ENCODE results near the gene TBC1D22A. TPM values are rescaled to one million over a fixed set of nuclear protein-coding genes. Genes with fewer than 3 reads are reported as not detected.

TBC1D22A gene
- total RNA-seq, 1 donor, result 16.7 TPM

DNA sequence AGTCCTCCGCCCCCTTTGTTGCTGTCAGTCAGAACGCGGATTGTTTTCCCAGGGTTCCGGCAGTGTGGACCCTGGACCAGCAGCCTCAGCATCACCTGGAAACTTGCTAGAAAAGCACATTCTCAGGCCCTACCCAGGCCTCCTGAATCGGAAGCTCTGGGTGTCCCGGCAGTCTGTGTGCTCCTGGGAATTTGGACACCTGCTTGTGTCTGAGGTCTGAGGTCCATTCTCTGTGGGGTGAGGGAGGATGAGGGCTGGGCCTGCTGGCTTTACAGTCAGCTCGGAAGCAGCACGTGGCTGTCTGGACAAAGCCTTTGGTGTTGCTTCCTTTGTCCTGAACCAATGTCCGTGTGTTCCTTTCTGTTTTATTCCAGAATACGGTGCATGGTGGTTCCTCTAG lies 299.7 kb downstream of the TBC1D22A start:
- no peak for DNase-seq (ENCODE audit: low read depth in 2 of 3, low spot score in 2 of 3)

DNA sequence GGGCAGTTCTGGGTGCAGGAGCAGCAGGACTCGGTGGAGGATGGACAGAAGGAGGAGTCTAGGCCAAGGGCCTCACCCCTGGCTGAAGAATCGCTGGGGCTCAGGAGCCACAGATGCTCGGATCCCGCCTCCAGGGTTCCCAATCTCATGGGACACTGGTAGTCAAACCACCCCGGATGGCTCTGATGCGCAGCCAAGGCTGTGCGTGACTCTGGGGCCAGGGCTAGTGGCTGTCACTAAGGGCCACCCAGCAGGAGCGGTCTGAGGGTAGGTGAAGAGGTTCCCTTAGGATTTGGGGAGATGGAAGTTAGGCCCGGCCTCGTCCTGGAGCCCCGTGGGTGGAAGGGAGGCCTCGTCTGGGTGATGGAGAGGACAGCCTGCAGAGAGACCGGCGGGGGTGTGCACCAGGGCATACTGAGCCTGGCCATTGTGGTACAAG lies 300.6 kb downstream of the TBC1D22A start:
- no peak for DNase-seq (ENCODE audit: low read depth in 2 of 3, low spot score in 2 of 3)

DNA sequence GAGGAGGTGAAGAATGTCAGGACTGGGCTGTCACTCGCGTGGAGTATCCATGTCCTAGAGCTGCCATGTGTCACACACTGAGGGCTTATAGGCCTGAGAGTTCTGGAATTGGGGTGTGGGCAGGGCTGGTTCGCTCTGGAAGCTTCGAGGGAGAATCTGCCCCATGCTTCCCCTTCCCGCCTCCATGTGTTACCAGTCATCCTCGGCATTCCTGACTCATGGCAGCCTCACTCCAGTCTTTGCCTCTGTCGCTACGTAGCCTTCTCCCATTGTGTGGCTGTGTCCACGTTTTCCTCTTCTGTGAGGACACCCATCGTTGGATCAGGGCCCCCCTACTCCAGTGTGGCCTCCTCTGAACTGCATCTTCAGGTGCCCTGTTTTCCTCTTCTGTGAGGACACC lies 301.2 kb downstream of the TBC1D22A start:
- no peak for DNase-seq (ENCODE audit: low read depth in 2 of 3, low spot score in 2 of 3)

DNA sequence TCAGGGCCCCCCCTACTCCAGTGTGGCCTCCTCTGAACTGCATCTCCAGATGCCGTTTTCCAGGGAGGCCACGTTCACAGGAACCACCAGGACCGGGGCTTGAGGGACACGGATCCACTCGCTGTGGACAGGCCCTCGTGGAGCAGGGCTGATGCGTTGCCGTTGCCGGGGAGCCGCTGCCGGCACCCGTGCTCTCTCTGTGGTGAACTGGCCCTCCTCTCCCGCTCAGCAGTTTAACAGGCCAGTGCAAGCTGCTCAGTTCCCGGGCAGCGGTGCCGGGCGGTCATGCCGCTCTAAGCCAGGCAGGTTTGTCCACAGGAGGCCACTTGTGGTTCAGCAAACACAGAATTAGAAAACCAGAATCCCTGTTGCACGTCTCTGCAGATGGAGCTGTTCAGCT lies 301.6 kb downstream of the TBC1D22A start:
- DNase-seq (ENCODE audit: low read depth in 2 of 3, low spot score in 2 of 3), result no peak

DNA sequence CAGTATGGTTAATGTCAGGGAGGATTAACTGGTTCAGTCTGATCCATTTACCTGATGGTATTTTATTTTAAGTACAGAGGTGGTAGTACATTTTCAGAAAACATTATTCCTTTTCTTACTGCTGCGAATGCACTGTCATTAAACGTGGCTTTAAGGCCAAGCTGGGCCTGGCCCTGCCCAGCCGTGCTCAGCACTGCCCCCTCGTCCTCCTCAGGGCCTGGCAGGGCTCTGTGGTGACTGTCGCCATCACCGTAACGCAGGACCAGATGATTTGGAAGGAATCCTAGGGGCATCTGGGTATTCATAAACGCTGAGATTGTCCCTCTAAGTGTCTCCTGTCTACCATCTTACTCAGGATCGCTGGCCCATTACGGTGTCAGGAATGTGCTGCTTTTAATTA lies 302.0 kb downstream of the TBC1D22A start:
- no peak for DNase-seq (ENCODE audit: low read depth in 2 of 3, low spot score in 2 of 3)

DNA sequence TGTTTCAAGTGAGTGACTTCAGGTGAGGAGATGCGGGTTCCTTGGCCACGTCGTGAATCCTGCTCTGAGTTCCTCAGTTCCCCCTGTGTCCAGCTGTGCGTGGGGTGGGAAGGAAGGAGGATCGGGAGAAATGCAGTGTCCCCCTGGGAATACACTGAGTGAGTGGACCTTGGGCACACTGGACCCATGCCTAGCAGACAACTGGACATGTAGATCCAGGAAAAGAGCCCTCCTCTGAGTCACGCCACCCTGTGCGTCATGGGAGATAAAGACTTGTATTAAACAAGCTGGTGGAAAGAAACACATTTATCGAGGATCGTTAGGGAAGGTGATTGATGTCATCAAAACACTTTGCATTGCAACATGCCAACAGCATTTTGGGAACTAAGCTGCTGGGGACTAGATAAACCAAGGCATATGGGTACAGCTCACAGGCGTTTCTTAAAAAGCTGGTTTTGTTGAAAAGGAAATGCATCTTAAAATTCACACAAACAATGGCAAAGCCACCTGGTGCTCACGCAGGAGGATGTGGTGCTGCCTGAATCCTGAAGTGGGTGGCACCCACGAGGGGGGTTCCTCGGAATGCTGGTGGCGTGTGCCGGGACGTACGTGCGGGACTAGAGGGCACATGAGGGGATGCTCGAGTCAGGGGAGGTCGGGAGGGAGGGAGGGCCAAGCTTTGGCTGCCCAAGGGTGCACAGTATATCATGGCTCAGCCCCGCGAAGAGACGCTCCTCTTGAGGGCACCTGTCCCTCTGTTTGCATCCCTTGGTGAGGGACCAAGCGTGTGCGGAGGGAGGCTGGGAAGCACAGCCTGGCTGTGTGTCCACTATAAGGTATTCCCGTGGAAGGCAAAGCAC lies 303.5 kb downstream of the TBC1D22A start:
- DNase-seq (ENCODE audit: low read depth in 2 of 3, low spot score in 2 of 3), result no peak

DNA sequence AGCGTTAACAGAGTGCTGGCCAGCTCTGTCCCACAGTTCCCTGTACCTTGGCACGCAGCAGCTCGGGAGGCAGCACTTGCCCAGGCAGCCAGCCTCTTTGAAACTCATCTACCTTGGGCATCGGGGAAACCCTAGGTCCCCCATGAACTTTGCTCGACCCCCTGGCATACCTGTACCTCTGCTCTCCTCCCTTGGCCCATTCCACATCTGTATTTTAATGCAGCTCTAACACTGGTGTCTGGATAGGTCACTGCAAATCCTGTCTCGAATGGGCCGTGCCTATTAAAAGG lies 304.1 kb downstream of the TBC1D22A start:
- no peak for DNase-seq (ENCODE audit: low read depth in 2 of 3, low spot score in 2 of 3)

DNA sequence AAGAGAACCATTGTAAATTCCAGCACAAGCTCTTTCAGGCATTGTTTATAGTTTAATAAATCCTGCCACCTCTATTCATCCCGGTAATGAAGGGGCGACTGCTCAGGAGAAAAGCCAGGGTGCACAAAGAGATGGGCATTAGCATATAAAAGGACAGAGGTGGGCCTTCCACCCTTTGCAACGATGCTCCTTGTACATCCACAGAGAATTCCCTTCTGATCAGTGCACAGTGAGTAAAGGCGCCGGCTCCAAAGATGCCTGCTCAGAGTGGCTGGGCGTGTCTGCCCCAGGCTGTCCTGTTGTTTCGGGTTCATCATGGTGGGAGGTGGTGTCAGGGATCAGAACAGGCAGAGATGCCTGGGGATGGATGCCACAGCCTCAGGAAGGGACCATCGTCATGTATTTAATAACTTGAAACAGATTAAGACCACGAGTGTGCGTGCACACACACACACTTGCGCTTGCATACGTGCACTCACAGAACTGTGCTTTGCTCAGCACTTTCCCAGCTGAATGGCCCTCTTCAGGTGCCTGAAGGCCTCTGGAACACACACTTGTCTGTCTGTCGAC lies 305.0 kb downstream of the TBC1D22A start:
- no peak for DNase-seq (ENCODE audit: low read depth in 2 of 3, low spot score in 2 of 3)

DNA sequence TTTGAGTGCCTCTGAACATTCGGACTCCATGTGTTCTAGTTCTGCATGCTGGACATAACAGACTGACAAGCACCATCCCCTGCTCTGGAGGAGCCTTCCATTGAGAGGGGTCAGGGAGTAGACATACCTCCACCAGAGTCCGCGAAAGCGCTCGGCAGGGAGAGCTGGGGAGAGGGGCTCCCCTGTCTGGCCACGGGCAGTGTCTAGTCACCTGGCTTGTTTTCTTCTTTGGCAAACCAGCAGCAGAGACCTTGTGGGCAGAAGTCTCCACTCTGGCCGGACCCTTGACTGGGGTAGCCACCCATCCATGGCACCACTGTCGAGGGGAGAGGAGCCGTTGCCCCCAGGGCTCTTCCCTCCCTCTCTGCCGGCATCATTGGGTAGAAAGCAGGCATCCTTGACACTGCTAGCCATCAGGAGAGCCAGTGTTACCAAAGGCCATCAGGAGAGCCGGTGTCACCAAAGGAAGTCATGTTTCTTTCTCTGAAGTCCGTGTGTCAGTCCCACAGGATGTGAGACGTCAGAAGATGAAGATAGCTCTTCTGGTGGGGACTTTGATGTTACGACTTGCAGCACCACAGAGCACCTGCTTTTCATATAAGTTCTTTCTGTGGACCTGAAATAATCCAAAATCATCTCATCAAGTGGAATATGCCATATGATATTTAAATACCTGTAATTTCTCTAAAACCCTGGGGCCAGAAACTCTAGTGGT lies 305.6 kb downstream of the TBC1D22A start:
- DNase-seq (ENCODE audit: low read depth in 2 of 3, low spot score in 2 of 3), result no peak

DNA sequence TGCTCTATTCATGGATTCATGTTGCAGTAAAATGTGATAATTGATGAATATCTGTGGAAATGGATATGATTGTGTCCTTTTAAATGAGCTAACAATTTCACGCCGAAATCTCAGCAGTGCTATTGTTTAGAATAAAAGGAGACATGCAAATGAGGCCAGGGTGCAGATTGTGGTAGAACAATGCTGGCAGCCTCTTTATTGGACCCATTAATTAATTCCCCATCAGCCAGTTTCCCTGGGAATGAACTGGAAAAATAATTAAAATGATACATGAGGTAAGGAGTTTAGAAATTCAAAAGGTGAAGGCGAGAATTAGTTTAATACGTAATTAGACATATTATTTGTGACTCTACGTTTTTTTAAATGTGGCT lies 306.2 kb downstream of the TBC1D22A start:
- no peak for DNase-seq (ENCODE audit: low read depth in 2 of 3, low spot score in 2 of 3)

DNA sequence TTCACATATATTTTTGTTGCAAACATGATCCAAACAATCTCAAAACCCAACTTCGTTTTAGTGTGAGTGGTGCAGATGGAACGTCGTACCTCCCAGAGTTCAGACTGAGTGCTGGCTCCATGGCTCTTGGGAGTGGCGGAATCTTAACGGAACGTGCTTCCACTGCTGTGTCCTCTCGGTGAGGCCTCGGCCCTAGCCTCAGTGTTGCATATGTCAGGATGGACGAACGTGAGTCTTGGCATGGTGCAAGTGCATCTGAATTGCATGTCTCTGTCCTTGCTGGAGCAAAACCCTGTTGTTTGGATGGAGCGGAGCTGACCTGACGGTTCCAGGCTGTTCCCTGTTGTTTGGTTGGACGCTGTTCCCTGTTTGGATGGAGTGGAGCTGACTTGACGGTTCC lies 306.8 kb downstream of the TBC1D22A start:
- no peak for DNase-seq (ENCODE audit: low read depth in 2 of 3, low spot score in 2 of 3)

DNA sequence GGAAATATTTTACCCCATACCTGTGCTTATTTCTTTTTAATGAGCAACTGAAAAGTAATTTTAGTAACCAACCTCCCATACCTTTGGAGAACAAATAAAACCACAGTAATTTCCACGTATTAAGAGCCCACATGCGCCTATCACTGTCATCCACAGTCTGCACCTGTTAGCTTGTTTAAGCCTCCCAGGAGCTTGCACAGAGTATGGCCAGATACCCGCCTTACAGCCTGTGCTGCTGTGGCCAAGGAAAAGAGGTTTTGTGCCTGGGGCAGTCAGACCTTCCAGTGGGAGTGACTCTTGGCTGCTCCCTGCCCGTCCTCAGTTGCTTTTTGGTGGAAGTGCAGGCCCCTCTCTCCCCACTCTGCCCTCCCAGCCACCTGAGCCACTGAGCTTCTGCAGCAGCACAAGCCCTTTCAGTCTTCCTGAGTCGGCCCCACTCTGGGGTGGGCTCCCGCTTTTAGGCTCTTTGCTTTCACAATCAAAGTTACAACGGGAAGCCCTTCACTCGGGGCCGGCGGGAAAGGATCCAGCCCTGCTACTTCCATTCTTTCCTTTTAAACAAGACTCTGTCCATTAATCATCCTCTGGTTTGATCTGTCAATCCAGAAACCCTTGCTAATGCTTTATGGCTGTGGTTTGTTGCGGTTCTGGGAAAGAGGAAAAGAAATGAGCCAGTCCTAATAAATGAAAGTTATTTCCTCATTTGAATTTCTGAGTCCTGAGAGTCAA lies 308.8 kb downstream of the TBC1D22A start:
- DNase-seq (ENCODE audit: low read depth in 2 of 3, low spot score in 2 of 3), result no peak

DNA sequence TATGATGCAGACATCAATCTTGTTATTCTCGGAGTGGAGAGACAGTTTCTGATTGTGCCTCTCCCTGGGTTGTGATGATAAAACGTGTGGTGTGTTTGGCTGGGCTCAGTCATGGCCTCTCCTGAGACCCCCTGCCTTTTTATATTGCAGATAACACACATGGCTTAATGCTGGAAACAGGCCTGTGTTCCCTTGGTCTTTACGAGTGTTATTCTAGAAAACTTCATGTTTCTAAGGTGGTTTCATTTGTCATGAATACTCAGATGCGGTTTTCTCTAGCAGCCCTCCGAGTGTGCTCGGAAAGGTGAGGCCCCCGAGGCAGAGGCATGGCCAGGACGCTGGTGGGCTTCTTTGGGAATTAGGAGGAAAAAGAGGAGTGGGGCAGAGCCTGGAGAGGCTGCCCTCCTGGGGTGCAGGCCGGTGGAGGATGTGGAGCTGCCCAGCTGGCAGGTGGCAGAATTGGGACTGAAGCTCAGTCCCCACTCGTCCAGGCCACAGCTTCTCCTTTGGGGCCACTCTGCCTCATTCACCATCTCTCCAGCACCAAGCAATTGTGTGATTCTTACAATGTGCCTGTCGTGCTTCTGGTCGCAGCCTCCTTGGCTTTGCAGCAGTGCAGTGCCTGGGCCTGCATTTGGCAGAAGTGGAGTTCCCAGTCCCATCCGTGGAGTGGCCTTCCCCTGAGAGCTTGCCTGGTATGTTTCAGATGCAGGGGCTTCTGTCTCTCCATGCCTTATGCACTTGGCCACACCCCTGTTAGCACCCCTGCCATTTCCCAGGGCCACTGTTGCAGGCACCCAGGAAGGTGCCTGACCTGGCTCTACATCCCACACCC lies 309.6 kb downstream of the TBC1D22A start:
- DNase-seq (ENCODE audit: low read depth in 2 of 3, low spot score in 2 of 3), result no peak

DNA sequence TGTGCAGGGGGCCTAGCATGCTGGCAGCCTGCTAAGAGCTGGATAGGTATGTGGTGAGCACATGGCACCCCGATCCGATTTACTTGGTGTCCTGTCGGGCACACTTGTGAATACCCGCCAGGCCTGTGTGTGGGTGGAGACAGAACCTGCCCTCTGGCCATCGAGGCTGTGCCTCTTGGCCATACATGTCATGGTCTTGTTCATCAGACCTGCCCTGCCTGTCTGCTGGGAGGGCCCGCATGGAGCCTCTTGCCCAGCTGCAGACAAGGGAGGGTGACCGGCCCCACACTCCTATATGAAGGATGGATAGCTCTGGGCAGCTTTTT lies 310.2 kb downstream of the TBC1D22A start:
- DNase-seq (ENCODE audit: low read depth in 2 of 3, low spot score in 2 of 3), result no peak

DNA sequence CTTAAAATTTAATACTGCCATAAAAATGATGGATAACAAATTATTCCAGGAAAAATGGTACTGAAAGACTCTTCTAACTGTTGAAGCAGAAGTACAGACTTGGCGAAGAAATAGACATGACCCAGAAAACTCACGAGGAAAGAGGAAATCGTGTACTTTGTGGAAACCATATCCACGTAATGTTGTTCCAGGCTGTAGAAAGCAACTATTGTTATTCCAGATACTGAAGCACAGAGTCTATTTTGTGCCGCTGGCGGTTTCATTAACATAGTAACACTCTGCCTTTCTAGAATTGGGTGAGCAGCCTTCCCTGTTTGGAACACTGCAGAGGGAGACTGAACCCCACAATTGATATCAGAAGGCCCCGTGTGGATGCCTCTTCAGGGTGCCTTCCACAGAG lies 310.6 kb downstream of the TBC1D22A start:
- no peak for DNase-seq (ENCODE audit: low read depth in 2 of 3, low spot score in 2 of 3)

DNA sequence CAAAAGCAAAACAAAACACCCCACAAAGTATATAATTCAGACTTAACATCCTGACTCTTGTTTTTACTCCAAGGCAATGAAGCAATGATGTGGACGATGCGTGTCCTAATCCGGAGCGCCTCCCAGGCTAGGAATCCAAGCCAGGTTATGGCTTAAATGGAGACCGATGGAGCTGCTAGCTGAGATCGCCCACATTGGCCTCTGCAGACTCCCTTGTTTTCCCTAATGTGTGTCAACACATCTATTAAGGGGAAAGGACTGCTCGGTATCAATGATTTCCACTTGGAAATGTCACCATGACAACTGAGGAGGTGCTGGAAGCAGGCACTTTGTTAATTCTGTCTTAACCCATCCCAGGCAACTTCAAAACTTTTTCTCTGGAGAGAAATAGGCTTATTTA lies 311.7 kb downstream of the TBC1D22A start:
- no peak for DNase-seq (ENCODE audit: low read depth in 2 of 3, low spot score in 2 of 3)

DNA sequence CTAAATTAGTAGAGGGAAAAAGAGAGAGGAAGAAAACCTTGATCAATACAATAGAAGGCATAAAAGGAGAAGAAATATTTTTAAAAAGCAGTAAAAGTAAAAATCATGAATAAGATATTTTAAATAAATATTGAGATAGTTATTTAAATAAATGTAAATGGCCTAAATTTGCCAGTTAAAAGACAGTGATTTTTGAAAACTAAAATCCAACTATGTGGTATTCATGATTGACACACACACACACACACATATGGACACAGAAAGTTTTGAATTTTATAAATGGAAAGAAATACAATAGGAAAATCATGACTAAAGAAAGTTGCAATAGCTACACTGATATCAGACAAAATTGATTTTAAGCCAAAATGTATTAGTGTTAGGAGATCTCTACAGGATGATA lies 313.1 kb downstream of the TBC1D22A start:
- DNase-seq (ENCODE audit: low read depth in 2 of 3, low spot score in 2 of 3), result no peak

DNA sequence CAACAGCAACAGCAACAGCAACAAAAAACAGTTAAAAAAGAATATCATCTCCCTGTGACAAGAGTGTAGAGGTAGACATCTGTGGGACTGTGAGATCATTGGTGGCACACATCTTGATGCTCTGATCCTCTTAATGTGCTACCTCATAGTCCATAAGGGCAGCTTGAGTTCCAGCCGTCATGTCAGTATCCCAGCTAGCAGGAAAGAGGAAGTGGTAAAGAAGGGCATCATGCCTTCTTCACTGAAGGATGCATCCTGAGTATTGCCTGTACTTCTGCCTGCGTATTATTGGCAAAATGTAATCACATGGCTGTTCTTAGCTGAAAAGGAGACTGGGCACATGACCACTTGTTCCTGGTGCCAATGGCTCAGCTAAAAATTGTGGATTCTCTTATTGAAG lies 314.3 kb downstream of the TBC1D22A start:
- no peak for DNase-seq (ENCODE audit: low read depth in 2 of 3, low spot score in 2 of 3)

DNA sequence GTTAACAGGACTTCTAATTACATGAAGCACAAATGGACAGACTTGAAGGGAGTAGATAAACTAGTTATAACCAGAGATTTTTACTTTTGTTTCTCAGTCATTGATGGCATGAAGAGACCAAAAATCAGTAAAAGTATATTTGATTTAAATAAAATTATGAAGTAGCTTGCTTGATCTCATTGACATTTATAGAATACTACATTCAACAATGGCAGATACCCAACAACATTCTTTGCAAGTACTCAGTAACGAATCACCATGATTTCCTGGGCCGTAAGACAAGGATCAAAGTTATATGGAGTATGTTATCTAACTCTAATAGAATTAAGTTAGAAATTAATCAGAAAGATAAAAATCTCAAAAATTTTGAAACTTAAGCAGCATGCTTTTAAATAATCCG lies 317.6 kb downstream of the TBC1D22A start:
- DNase-seq (ENCODE audit: low read depth in 2 of 3, low spot score in 2 of 3), result no peak

DNA sequence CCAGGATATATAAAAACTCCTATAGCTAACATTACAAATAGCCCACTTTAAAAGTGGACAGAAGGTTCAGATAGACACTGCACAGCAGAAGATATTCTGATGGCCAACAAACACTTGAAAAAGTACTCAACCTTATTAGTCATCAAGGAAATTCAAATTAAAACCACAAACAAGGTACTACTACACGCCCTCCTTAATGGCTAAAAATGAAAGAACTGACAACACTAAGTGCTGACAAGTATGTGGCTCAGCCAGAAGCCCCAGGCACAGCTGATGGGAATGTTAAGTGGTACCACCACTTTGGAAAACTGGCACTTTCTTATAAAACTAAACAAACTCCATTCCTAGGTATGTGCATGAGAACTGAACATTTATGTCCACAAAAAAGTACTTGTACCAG lies 320.1 kb downstream of the TBC1D22A start:
- DNase-seq (ENCODE audit: low read depth in 2 of 3, low spot score in 2 of 3), result no peak
